Activated CD4-positive, alpha-beta T cell treated with anti-CD3 and anti-CD28 coated beads, Interleukin-2, amount 50 U/mL, for 48 hours (primary cell): Measurements from ENCODE around the gene MT2A.

ENCODE experiments used
- DNase-seq, 2 experiments: peaks; one replicate each; pipeline ENCODE4 v3.0.0-alpha.2; 2020

MT2A gene

DNA sequence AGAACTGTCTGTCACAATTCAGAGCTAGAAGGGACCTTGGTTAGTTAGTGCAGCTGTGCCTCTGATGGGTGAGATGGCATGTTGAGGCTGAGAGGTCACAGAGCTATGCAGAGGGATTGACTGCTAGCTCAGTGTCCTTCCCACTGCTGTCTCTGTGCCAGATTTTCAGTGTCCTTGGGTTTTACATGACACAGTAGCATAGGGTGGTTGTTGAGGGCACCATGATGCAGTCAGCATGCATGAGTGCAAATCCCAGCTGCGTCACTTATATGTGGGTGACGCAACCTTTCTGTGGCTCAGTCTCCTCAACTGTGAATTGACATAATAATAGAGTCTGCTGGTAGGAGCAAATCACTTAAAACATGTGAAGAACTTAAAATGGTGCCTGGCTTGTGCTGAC is 32.8 kb downstream of the MT2A start:
- no peak for DNase-seq

DNA sequence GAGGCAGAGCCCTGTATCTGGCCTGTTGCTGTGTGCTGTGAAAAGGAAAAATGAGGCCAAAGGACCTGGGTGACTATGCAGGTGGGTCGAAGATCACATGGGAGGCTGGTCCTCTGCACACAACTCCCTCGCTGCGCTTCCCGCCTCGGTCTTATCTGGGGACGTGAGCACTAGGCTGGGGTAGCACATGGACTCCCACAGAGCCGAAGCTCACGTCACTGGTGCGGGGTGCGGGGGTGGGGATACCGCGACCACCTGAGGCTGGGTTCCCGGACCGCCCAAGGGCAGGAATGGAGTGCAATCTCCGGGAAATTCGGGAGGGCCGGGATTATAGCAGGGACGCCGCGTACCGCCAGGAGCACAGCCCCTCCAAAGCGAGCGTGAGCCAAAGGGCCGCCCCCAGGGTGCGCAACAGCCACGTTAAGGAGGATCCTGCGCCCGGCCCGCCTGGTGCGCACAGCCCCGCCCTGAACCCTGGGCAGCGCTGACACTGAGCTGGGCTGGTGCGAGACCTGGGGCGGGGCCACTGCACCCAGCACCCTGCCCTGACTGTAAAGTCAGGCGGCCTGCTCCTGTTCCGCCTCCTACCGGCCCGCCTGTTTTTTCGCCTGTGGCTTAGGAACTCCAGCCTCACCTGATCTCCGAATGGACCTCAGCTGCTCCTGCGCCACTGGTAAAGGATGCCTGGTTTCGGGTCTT is 34.8 kb downstream of the MT2A start:
- DNase-seq: peak; percentile 81 to 83

DNA sequence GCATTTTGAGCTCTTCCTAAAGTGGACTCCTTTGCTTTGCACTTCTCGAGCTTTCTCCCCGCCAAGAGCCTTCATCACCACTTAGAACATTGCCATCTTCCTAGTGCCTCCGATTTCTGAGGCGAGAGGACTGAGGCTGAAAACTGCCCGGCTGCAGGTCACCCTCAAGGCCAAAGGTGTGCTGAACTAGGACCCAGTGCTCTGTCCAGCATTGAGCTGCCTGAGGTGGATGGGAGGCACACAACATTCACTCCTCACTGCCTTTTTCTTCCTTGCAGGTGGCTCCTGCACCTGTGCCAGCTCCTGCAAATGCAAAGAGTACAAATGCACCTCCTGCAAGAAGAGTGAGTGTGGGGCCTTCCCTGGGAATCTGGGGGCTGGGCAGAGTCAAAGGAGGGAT is 35.4 kb downstream of the MT2A start:
- DNase-seq: no peak

DNA sequence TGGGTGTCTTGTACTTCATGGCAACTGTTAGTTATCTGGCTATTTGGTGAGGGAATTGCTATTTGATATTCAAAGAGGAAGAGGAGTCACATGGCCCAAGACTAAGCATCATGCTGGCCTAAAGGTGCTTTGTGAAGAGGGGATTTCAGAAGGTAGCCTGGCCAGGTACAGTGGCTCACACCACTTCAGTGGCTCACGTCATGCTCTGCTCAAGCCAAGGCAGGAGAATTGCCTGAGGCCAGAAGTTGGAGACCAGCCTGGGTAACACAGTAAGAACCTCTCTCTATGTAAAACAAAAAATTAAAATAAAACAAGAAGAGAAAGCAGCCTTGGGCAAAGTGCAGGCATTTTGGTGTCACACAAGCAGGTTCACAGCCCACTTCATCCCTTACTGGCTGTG is 36.9 kb downstream of the MT2A start:
- no peak for DNase-seq

DNA sequence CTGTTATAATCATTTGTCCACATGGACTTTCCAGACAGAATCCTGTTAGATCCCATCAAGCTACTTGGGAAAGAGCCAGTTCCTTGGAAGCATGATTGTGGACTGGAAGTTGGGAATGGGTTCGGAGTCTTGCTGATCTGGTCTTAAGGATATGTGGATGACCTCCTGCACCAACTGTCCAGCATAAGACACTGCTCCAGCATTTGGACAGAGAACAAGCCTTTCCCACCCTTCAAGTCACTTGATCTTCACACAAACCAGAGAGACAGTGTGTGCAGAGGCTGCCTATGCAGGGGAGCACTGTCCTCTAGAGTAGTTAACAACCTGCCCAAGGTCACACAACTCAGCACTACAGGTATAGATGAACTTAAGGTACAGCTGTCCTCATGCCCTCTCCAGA is 37.5 kb downstream of the MT2A start:
- DNase-seq: no peak

DNA sequence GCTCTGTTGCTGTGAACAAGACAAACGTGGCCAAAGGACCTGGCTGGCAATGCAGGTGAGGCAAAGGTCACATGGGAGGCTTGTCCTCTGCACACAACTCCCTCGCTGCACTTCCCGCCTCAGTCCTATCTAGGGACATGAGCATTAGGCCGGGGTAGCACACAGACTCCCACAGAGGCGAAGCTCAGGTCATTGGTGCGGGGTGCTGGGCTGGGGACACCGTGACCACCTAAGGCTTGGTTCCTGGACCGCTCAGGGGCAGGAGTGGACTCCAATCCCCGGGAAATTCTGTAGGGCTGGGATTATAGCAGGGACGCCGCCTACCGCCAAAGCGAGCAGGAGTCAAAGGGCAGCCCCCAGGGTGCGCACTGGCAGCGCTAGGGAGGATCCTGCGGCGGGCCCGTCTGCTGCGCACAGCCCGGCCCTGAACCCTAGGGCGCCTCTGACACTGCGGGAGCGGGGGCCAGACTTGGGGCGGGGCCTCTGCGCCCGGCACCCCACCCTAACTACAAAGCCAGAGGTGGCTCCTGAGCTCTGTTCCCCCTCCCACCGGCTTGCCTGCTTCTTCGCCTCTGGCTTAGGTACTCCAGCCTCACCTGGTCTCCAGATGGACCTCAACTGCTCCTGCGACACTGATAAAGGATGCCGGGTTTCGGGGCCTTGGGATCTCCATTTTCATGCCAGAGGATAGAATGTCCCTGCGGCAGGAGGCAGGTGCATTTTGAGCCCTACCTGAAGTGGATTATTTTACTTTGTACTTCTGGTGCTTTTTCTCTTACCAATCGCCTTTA is 39.5 kb downstream of the MT2A start:
- DNase-seq: no peak

DNA sequence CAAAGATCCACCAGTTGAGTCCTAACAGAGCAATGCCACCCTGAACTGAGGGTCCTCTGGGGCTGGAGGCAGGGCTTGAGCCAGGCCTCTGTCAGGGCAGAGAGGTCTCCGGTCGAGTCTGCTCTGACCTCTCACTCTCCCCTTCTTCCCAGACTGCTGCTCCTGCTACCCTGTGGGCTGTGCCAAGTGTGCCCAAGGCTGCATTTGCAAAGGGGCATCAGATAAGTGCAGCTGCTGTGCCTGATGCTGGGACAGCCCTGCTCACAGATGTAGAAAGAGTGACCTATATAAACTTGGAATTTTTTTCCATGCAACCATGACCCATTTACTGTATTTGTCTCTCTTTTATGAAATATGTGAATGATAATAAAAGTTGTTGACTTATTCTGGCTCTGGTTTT is 40.9 kb downstream of the MT2A start:
- no peak for DNase-seq

DNA sequence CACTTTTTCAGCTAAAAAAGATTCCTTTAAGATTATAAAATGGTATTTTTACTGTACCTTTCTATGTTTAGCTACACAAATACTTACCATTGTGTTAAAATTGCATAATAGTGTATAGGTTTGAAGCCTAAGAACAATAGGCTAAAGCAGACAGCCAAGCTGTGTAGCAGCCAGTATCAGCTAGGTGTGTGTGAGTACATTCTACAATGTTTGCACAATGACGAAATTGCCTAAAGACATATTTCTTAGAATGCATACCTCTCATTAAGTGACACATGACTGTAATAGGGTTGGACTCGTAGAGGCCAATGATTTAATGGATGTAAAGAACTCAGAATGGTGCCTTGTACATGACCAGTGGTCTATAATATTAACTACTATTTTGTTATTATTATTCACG is 41.4 kb downstream of the MT2A start:
- no peak for DNase-seq

DNA sequence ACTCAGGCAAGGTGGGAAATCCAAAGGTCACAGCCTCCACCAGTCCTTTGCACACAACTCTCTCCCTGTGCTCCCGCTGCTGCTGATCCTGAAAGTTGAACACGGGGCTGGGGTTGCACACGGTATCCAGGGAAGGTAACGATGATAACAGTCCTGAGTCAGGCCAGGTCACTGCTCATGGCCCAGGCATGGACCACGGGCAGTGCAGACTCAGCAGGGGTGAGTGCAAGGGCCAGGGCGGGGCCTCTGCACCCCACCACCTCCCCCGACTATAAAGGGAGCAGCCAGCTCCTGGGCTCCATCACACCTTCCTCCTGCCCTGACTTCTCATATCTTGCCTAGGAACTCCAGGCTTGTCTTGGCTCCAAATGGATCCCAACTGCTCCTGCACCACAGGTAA is 43.2 kb downstream of the MT2A start, which contains the start of gene MT1B:
TSS of gene MT1B (plus strand) at position 301 of the 400 bp plus-strand sequence. CDS start at position 369, 68 bp downstream.
- DNase-seq: no peak

DNA sequence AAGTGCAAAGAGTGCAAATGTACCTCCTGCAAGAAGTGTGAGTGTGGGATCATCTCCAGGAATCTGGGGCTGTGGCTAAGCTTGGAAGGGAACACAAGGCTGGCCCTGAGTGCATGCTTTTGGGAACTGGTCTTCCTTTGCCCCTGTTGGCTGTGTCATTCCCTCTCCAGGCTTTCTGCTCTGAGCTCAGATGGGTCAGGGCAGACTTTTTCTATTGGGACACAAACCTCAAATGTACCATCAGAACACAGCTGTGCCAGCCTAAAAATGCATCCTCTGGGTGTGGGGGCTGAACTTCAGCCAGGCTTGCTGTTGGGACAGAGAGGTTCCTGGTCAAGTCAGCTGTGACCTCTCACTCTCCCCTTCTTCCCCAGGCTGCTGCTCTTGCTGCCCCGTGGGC is 44.2 kb downstream of the MT2A start:
- DNase-seq: no peak

DNA sequence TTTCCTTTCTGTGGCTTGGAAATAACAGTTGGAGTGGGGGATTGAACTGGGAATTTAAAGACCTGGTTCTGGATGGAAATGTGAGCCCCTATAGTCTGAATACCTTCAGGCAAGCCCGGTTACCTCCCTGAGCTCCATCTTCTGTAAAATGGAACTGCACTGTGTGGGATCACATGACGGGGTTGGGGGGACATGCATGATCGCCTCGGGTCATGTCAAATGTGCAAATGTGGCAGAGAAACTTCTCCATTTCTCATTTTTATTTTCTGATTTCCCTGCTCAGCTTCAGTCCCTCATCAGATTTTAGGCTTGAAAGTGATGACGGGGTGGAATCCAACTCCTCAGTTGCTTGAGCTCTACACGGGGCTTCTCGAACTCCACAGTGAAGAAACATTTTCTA is 44.8 kb downstream of the MT2A start:
- DNase-seq: no peak

DNA sequence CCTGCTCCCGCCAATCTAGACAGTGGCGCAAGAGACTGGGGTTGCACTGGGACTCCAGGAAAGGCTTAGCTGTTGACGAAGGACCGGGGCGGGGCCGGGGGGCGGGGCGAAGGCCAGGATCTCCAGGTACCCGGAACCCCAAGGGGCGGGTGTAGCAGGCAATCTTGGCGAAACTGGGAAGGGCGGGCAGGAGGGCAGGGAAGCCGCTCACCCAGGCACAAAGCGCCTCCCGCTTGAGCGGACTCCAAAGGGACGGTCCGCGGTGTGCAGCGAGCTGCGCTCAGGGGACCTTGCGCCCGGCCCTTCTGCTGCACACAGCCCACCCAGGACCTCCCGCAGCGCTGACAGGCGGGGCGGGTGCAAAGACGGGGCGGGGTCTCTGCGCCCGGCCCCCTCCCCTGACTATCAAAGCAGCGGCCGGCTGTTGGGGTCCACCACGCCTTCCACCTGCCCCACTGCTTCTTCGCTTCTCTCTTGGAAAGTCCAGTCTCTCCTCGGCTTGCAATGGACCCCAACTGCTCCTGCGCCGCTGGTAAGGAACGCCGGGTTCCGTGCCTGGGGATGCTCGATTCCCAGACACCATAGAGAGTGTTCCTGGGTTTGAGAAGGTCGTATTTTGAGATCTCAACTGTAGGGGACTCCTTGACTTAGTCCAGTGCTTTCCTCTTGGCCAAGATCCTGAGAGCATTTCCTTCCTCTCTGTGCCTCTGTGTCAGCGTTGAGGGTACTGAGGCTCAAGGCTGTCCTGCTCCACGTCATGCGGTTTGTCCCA is 49.4 kb downstream of the MT2A start, which contains the start of gene MT1F:
TSS of gene MT1F (plus strand) at position 405 of the 772 bp plus-strand sequence. CDS start at position 505, 100 bp downstream.
- DNase-seq: peak; percentile 83 to 84

DNA sequence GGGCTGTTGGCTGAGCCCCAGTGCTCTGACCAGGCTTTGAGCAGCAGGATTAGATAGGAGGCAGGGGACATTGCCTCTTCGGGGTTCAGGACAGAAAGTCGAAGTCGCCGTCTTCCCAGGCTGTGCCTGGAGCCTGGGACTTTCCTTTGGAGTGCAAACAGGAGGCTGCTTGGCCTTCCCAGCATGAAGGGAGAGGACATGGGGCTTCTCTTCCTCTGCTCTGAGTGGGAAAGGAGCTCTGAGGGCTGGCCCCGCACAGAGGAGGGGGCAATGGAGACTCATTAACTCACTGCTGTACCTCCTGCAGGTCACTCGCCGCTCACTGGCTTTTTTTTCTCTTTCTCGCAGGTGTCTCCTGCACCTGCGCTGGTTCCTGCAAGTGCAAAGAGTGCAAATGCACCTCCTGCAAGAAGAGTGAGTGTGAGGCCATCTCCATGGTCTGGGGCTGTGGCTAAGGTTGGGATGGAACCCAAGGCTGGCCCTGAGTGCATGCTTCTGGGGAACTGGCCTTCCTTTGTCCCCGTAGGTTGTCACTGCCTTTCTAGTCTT is 50.0 kb downstream of the MT2A start:
- no peak for DNase-seq
